ENCODE results near the gene GNAT2.
A peak's percentile ranks its signal among the peaks of the same experiment; 100 is the strongest.

Gene GNAT2

DNA sequence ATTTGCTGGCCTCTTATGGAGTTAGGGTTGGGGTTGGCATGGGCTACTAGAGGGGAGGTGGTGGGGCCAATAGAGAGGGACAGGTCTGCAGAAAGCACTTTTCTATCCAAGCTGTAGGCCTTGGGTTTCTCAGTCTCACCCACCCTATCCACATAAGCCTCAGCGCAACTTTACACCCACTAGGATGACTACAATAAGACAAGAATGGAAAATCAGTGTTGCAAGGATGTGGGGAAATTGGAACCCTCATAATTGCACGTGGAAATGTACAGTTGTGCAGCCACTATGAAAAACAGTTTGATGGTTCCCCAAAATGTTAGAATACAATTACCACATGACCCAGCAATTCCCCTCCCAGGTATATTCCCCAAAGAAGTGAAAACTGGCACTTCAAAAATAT is 22.4 kb upstream of the GNAT2 start:
- DNase-seq (ENCODE audit: low read depth), result no peak

DNA sequence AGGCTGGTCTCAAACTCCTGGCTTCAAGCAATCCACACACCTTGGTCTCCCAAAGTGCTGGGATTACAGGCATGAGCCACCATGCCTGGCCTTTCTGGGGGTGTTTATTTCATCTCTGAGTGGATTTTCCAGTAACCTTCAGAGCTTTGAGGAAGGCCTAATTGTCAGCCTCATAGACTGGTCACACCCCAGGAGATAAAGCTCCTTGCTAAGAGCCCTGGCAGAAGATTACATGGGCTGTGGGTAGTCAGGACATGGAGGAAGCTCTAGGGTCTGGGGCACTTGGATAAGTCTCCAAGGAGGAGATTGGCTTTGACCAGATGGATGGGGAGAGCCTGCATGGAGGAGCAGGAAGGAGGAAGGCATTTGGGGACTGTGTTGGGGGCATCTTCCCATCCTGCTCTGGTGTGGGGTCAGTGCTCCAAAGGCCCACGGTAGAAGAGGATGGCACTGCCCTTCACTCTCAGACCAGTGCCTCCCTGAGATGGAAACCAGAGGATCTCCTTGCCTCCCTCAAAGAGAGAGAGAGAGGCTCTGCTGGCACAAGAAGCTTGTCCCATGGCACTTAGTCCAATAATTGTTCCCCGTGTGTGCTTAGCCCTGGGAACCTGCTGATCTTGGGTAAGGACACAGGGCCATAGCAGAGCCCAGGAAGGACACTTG is 21.8 kb upstream of the GNAT2 start:
- DNase-seq (ENCODE audit: low read depth), result no peak

DNA sequence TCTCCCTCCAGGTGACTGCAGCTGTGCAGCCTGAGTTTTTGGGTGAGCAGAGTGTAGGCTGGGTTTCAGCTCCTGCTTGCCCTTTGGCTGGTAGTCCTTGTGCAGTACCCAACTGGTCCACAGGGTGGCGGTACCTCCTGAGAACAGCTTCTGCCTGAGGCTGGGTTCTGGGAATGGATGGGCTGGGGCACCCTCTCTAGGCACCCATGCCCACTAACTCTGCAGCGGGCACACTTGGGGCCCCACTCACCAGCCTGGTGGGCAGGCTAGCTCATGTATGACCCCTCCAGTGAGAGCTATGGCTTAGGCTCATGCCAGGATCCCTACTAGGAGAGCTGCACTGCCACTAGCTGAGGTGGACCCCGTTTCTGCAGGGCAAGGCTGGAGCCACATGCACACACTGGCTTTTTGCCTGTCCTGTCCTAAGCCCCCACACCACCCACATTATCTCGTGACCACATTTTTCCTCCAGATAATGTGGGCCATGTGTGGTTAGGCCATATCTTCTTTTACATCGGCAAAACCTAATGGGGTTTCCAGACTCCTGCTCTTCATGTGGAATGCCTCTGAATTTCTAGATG is 21.0 kb upstream of the GNAT2 start:
- DNase-seq (ENCODE audit: low read depth), result peak; percentile 90

GRCh38 chr1:109639841-109640184 is 20.4 kb upstream of the GNAT2 start:
- no peak for DNase-seq (ENCODE audit: low read depth)

DNA sequence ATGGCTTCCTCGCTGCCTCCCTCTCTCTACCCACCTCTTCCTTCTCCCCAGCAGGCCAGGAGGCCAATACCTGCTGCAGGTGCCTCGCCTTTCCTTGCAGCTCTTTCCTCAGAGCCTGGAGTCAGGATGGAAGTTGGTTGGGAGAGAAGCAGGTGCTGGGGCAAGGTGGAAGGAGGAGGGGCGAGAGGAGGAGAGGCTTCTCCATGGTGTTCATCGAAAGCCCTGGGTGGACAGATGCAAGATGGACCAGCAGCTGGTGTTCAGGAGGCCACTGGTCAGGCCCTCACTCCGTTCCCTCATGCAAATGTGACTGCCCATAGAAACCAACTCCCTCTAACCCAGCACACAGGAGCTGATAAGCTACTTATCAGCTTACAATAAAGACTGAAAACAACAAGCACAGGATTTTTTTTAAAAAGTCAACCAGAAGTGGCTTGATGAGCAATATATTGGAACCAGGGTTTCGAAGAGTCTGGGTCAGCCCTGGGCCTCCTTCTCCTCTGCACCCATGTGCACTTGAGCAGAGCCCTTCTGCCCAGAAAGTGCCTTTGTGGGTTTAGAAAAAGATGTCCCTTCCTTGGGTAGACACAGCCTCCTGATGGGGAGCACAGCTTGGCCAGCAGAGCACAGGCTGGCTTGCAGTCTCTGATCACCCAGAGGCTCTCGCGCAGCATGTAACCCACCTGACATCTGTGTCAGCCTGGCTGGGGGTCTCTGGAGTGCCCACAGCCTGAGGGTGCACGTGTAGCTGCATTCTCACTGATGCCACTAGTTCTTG is 19.8 kb upstream of the GNAT2 start:
- no peak for DNase-seq (ENCODE audit: low read depth)

DNA sequence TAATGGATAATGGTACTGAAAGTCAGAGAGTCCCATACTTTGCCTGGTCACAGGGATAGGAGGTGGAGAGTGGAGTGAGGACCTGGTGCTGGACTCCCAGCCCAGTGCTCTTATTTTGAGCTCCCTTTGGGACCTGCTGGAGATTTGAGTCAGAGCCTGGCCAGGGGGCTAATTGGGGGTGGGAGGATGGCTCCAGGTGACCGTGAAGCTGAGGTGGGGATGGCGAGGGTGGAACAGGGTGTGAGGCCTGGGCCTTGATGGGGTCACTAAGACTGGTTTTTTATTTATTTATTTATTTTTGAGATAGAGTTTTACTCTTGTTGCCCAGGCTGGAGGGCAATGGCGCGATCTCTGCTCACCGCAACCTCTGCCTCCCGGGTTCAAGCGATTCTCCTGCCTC is 18.0 kb upstream of the GNAT2 start:
- no peak for DNase-seq (ENCODE audit: low read depth)

DNA sequence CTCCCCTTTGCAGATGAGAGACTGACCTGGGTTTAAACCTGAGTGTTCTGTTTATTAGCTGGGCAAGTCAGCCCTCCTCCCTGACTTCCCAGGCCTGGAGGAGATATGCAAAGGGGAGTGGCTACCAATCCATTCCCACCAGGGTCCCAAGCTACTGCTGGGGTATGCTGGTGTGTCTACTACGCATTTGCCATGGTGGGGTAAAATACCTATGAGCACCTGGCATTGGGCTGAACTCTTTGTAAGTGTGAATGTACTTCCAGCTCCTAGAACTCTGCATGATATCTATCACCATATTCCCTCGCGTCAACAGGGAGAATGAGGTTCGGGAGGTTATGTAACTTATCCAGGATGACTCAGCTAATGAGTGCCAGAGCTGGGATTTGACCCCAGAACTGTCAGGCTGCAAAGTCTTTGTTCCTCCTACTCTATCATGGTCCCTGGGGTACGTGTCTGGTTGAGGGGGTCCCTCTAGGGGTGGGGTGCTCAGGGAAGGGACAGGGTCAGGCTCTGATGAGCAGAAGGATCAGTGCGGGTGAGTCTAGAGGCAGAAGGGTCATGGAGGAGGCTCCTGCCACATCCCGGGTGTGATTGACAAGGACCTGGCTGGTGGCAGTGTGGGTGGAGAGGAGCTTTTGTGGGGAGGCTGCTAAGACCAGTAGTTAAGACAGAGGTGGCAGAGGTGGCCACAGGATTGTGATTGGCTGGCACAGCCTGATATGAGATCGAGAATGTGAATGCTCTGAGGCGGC is 17.0 kb upstream of the GNAT2 start:
- DNase-seq (ENCODE audit: low read depth), result no peak

GRCh38 chr1:109635862-109636200 is 16.4 kb upstream of the GNAT2 start:
- DNase-seq (ENCODE audit: low read depth), result no peak

DNA sequence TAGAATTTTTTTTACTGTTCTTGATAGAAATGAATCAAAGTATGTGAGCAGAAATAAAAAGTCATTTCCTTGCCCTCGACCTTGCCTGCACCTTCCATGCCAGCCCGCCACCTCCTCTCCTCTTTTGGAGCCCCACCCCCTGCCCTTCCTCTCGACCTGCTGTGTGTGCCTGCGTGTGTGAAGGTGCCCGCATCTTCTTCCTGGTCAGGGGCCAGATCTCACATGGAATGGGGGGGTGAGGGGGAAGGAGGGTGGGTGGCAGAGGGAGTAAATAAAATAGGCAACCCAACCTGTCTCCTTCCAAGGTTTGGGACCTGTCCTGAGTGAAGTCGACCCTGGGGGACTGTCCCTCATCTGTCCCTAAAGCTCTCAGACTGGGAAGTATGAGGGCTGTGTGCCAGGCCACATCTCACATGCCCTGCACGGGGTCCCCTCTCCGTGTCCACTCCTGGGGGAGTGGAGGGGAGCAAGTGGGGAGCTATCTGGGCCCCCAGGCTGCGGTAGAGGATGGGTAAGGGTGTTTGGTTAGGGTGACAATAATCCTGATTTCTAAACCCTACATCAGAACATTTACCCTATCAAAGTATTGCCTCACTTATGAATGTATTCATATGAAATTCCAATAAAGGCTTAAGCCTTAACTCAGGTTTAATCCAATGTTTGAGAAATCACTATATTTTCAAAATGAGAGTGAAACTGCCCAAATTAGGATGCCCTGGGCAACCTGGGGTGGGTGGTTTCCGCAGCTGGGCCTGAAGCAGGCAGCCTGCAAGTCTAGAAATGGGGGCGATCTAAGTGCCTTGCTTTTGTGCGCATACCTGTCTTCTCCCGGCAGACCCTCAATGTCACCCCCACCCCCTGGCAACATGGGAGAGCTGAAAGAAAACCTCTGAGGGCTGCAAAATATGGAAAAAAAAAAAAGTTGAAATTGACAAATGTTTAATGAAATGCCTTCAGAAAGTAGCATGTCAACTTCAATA is 15.6 kb upstream of the GNAT2 start:
- DNase-seq (ENCODE audit: low read depth), result no peak

GRCh38 chr1:109634292-109634691 is 14.9 kb upstream of the GNAT2 start:
- no peak for DNase-seq (ENCODE audit: low read depth)

- no peak for DNase-seq (ENCODE audit: low read depth)
Observed at GRCh38 chr1:109632671-109633346, 13.4 kb upstream of the GNAT2 start.

DNA sequence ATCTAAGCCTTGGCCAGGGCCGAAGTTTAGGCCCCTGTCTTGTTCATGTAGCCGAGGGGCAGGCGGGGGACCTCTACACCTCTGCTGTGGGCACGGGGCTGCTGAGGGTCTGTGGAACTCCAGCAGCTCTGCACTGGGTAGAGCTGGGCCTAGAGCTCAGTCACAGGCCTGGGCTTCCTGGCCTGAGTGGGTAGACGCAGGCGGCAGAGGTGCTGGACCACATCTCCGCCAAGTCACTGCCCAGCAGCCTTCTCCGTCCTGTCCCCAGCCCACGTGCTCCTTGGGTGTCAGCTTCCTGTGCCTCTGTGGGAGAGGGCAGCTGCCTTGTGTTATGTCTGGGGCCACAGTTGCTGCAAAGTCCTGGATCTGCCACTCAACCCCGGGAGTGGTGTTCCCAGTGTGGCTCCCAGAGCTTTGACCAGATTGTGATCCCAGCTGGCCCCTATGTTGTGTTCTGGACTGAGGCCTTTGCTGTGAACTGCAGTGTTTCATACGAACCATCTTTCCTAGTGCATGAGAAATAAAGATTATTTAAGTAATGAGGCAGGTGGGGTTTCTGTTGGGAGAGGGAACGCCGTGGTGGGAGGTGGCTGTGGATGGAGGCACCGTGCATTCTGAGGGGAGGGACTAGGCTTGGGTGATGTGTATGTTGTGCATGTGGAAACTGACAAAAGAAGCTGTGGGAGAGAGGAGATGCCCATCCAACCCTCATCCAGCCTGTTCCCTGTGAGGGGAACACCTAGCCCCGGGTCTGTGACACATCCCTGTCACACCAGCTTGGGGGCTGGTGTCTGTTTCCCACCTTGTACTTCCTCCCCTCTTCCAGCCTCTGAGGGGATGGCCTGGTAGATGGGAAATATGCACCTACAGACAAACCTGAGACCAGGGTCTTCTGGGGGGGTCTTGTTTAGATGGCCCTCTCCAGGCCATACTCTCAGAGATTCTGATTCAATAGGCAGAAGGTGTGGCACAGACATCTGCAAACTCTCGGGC is 12.4 kb upstream of the GNAT2 start:
- DNase-seq (ENCODE audit: low read depth), result no peak

DNA sequence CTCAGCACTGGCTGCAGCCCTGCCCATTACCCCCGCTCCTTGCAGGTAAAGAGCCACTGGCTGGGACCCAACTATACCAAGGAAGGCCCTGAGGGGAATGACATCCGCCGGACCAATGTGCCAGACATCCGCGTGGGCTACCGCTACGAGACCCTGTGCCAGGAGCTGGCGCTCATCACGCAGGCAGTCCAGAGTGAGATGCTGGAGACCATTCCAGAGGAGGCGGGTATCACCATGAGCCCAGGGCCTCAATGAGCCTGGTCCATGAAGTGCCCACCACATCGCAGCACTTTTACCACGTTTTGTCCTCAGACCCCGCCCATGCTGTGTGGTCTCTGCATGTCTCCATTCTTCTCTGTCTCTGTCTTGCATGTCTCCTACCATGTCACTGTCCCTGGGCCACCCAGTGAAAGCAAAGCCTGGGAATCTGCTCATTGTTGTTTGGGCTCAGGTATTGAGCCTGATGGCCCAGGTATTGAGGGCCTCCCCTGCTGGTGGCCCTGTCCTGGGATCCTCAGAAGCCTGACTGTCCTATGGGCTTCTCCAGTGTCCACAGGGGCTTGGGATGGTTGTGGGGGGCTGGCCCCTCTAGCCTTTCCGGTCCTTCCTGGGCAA is 11.6 kb upstream of the GNAT2 start:
- DNase-seq (ENCODE audit: low read depth), result no peak

DNA sequence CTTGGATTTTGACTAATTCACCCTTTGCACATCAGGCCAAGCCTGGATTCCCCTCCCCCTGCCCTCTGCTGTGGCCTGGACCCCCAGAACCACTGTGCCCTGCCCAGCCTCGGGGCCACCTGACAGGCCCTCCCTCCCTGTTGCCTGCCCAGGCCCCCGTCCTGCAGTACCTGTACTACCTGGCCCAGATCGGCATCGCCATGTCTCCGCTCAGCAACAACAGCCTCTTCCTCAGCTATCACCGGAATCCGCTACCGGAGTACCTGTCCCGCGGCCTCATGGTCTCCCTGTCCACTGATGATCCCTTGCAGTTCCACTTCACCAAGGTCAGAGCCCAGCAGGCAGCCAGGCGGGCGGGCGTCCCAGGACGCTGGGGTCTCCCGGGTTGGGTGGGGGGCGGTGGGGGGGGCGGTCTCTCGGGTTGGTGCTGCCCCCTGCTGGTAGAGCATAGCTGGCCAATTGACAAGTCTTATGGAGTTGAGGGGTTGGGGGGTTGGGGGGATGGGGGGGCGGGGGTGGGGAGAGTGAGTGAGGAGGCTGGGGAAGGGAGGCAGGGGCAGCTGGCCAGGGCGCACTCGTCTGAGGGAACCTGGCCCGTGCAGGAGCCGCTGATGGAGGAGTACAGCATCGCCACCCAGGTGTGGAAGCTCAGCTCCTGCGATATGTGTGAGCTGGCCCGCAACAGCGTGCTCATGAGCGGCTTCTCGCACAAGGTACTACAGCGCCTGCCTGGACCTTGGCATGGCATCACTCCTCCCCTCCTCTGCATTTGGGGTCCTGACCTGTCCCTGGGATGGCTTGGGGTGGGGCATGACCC is 10.9 kb upstream of the GNAT2 start:
- DNase-seq (ENCODE audit: low read depth), result no peak

- DNase-seq (ENCODE audit: low read depth), result no peak
Observed at GRCh38 chr1:109629372-109630030, 10.1 kb upstream of the GNAT2 start.

GRCh38 chr1:109628540-109629321 is 9.3 kb upstream of the GNAT2 start:
- no peak for DNase-seq (ENCODE audit: low read depth)

- DNase-seq (ENCODE audit: low read depth), result no peak
Observed at GRCh38 chr1:109627692-109628399, 8.4 kb upstream of the GNAT2 start.
